ENCODE results near the gene CCDC7.

DNA sequence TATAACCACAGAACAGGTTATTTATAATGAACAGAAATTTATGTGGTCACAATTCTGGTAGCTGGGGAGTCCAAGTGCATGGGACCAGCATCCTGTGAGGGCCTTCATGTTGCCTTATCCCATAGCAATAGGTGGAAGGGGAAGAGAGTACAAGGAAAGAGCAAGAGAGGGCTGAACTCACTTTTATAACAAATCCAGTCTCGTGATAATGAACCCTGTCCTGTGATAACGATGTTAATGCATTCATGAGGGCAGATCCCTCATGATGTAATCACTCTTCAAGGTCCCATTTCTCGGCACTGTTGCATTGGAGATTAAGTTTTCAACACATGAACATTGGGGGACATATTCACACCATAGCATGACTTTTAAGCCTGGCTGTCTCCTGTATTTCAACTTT is 27.4 kb upstream of the CCDC7 start:
- TF ChIP-seq, protein P1, sequence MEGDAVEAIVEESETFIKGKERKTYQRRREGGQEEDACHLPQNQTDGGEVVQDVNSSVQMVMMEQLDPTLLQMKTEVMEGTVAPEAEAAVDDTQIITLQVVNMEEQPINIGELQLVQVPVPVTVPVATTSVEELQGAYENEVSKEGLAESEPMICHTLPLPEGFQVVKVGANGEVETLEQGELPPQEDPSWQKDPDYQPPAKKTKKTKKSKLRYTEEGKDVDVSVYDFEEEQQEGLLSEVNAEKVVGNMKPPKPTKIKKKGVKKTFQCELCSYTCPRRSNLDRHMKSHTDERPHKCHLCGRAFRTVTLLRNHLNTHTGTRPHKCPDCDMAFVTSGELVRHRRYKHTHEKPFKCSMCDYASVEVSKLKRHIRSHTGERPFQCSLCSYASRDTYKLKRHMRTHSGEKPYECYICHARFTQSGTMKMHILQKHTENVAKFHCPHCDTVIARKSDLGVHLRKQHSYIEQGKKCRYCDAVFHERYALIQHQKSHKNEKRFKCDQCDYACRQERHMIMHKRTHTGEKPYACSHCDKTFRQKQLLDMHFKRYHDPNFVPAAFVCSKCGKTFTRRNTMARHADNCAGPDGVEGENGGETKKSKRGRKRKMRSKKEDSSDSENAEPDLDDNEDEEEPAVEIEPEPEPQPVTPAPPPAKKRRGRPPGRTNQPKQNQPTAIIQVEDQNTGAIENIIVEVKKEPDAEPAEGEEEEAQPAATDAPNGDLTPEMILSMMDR (IDR thresholded peaks at IDR 0.05), result no peak
- no peak for TF ChIP-seq POLR2A (IDR thresholded peaks at IDR 0.05)

Measured in right lobe of liver (tissue), 4 donors.